ENCODE results near the gene TMTC1.
A peak's percentile ranks its signal among the peaks of the same experiment; 100 is the strongest.
"Not testable (repeated sequence)": the region's sequence is repeated elsewhere in the genome, so short reads cannot be mapped to it uniquely, and the experiment has no call there.

The TMTC1 gene

DNA sequence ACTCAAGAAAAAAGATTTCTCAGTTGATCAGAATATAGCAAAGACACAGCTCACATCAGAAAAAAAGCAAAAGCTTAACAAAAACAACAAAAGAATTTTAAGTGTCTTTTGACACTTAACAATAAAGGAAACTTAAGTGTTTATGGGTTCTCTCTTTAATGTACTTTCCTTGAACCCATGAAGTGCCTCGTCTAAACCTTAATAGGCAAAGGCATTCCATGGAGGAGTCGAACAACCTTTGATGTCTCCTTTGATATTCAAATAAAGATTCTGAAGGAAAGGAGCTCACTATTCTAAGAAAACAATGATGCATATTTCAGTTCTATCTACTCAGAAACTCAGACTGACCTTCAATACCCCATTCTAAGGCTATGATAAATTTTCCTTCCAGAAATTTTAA is 116.7 kb downstream of the TMTC1 start:
- DNase-seq (ENCODE audit: low spot score), result no peak

DNA sequence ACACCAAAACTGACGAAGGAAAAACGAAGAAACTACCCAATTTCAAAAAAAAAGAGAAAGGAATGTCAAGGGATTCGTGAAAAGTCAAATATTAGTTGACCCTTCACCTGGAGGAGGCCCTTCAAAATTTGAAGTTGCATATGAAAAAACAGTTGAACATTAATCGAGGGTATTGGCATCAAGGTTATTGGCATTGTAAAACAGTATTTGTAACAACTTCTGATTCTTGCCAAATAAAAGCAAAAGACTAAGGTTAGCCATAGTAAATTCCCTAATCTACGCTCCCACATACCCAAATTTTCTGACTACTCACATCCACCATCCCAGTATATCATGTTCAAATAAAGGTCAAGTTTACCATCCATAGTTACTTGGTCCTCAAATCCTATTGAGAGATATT is 118.6 kb downstream of the TMTC1 start:
- no peak for DNase-seq (ENCODE audit: low spot score)

- no peak for DNase-seq (ENCODE audit: low spot score)
Observed at GRCh38 chr12:29662734-29663323, 120.9 kb downstream of the TMTC1 start.

DNA sequence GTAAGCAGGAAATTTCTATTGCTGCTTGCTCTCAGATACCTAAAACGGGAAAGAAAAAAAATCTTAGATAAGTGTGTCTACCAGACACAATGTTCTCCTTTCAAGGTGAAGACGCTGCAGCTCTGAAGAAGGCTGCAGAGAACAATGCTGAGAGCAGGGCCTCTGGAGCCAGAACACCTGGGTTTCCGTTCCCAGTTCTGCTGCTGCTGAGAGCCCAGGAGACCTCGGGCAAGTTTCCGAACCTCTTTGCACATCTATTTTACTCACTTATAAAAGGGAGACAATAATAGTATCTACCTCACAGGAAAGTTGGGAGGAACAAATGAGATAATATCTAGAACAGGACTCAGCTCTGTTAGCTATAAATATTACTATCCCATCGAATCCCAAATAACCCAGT is 122.9 kb downstream of the TMTC1 start:
- DNase-seq (ENCODE audit: low spot score), result no peak

- DNase-seq (ENCODE audit: low spot score), result no peak
Observed at GRCh38 chr12:29656762-29657538, 126.8 kb downstream of the TMTC1 start.

DNA sequence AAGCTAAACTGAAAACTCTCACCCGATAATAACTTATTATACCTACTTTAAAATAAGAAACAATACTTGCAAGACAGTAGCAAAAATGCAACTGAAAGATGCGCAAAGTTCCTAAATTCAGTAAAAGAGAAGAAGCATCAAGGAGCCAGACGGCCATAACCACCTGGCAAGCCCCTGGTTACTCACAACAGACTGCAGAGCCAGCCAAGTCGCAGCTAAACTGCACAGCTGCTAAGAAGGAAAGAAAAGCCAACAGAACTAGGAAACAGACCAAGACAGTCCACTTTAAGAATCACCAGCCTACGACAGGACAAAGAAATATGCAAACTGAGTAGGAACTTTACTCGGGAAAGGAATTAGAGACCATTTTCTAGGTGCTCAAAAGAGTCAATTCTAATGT is 127.9 kb downstream of the TMTC1 start:
- no peak for DNase-seq (ENCODE audit: low spot score)

- DNase-seq (ENCODE audit: low spot score), result no peak
Observed at GRCh38 chr12:29653286-29653685, 130.5 kb downstream of the TMTC1 start.

DNA sequence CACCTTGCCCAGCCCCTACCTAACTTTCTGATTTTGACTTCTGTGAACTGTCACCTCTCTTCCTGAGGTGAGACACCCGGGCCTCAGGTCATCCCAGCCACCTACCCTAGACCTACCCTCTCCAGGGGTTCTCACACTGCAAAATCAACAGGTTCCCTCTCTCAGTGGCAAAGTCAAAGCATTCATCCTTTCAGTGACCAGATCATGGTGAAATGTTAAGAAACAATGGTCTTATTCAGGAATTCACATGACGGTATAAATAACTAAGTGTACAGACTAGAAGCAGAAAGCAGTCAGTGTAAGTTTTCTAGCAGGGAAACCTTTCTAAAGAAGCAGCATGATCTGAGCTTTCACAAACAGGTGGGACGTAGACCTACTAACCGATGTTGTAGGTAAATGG is 133.4 kb downstream of the TMTC1 start:
- no peak for DNase-seq (ENCODE audit: low spot score)

GRCh38 chr12:29649722-29650121 is 134.0 kb downstream of the TMTC1 start:
- no peak for DNase-seq (ENCODE audit: low spot score)

GRCh38 chr12:29644536-29645162 is 139.1 kb downstream of the TMTC1 start:
- DNase-seq (ENCODE audit: low spot score), result no peak

DNA sequence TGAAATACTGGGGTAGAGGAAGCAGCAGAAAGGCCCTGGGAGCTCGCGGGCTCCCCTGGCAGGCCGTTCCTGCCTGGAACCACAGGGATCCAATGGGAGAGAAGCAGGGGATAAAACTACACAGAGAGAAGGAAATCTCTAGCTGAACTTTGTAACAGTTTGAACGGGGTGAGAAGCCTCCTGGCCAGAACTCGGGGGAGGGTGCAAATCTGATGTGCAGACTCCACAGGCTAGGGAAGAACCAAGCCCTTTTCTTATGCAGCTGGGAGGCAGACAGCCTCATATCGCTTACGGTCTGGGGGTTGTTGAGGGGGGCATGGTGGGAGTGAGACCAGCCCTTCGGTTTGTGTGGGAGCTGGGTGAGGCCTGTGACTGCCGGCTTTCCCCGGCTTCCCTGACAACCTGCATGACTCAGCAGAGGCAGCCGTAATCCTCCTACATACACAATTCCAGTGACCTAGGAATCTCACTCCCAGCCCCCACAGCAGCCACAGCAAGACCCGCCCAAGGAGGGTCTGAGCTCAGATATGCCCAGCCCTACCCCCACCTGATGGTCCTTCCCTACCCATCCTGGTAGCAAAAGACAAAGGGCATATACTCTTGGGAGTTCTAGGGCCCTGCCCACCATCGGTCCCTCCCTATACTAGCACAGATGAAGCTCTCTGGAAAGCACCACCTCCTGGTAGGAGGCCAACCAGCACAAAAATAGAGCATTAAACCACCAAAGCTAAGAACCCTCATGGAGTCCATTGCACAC is 143.0 kb downstream of the TMTC1 start:
- DNase-seq (ENCODE audit: low spot score), result no peak

GRCh38 chr12:29639893-29640495 is 143.7 kb downstream of the TMTC1 start:
- no peak for DNase-seq (ENCODE audit: low spot score)

DNA sequence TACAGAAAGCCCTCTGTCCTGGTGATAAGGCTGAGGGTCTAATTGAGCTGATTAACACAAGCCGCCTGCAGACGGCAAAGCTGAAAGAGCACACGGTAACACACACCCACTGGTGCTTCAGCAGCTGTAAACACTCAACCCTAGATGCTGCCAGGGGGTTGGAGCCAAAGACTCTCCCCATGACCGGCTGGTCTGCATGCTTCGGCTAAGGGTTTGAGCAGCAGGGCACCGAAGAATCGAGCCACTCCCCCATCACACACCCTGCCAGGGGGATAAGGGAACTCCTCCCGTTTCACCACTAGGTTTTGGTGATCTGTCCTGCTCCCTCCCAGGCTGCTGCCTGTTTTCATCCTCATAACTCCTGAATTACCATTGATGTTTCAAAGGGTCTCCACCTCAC is 145.2 kb downstream of the TMTC1 start:
- DNase-seq (ENCODE audit: low spot score), result no peak

- peak; percentile 4 for DNase-seq (ENCODE audit: low spot score)
Observed at GRCh38 chr12:29634057-29634456, 149.7 kb downstream of the TMTC1 start.

GRCh38 chr12:29630164-29630563 is 153.6 kb downstream of the TMTC1 start:
- DNase-seq (ENCODE audit: low spot score), result not testable (repeated sequence)

DNA sequence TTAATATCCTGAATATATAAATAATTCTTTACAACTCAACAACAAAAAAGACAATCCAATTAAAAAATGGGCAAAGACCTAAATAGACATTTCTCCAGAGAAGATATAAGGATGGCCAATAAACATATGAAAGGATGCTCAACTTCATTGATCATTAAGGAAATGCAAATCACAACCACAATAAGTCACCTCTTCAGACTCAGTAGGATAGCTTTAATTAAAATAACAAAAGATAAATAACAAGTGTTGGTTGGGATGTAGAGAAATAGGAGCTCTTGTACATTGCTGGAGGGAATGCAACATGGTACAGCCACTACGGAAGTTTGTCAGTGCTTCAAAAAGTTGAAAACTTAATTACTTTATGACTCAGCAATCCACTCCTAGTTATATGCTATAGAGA is 156.5 kb downstream of the TMTC1 start:
- DNase-seq (ENCODE audit: low spot score), result no peak

DNA sequence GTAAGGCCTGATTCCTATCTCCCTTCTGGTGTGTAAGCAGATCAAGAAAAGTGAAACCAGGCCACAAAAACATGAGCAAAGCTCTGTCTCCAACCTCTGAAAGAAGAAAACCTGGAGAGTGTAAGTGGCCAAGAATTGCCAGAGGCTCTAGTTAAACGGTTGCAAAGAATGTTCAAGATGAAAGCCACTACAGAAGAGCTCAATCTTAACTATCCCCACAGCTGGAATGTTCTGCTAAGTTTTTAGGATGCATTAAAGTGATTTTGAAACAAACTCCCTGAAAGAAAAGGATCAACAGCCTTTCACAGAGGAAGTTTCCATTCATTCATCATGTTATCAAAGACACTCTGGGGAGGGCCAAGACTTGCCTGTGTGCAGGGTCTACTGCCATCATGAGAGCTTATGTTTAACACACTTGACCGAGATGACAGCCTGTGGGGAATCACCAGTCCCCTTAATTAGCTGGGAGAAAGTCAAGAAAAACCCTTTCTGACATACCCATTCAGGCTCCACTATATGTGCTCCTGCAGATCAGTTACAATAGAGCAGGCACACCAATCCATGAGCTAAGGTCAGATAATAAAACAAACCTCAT is 158.3 kb downstream of the TMTC1 start:
- DNase-seq (ENCODE audit: low spot score), result no peak

DNA sequence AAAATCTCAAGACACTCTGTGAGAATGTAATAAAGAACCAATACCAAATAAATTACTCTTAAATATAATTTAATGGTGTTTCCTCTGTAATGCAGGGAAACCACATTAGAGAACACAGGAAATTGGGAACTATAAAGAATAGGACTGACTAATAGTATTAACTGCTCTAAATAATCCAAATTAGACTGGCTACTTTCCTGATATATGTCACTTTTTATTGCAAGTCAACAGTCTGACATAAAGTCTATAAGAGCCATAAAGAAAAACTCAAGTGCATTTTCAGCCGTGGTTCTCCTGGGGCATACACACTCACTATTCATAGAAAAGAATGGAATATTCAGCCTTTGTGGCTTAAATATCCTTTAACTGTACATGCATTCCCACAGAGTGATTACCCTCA is 161.5 kb downstream of the TMTC1 start:
- DNase-seq (ENCODE audit: low spot score), result no peak

GRCh38 chr12:29620030-29620429 is 163.7 kb downstream of the TMTC1 start:
- DNase-seq (ENCODE audit: low spot score), result no peak

DNA sequence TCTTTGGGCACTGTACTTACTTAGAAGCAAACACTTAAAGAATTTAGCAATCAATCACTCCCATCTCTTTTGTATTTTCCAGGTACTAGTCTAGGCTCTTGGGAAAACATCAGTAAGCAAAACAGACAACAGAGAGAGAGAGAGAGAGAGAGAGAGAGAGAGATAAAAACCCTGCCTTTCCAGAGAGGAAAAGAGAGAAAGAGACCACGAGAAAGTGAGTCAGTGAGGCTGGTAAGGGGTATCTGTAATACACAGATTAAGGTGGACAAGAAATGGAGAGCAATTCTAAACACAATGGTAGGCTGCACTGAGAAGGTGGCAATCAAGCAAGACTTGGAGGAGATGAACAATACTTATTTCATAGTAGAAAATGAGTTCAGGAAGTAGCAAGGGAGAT is 166.3 kb downstream of the TMTC1 start:
- DNase-seq (ENCODE audit: low spot score), result no peak

- peak; percentile 54 for DNase-seq (ENCODE audit: low spot score)
Observed at GRCh38 chr12:29616664-29617406, 166.9 kb downstream of the TMTC1 start.

All from AG08395 (cell line).